HG02973 (cell line): Measurements from ENCODE around the gene C4orf51.

Experiments
- ATAC-seq: cut with Tn5 transposase; IDR thresholded peaks from one replicate; pipeline ENCODE4 v1.9.1; 2021; ENCODE audit warnings: moderate library complexity; ENCODE audit not compliant: unreplicated experiment

C4orf51 gene

GRCh38 chr4:145743641-145744040 is 63.7 kb downstream of the C4orf51 start:
- ATAC-seq, result no peak

- no peak for ATAC-seq
These were observed 75.9 kb downstream of the C4orf51 start for GRCh38 chr4:145755802-145756201.

- no peak for ATAC-seq
These were observed 76.3 kb downstream of the C4orf51 start for GRCh38 chr4:145756244-145756643.

GRCh38 chr4:145757188-145757587 is 77.2 kb downstream of the C4orf51 start:
- ATAC-seq, result no peak

GRCh38 chr4:145760176-145760575 is 80.2 kb downstream of the C4orf51 start:
- ATAC-seq, result no peak

- ATAC-seq, result no peak
These were observed 81.3 kb downstream of the C4orf51 start for GRCh38 chr4:145760961-145761929.

GRCh38 chr4:145762719-145763118 is 82.8 kb downstream of the C4orf51 start:
- no peak for ATAC-seq

GRCh38 chr4:145763399-145763798 is 83.5 kb downstream of the C4orf51 start:
- ATAC-seq, result no peak

- ATAC-seq, result no peak
These were observed 86.3 kb downstream of the C4orf51 start for GRCh38 chr4:145766273-145766672.

GRCh38 chr4:145769450-145770037 is 89.6 kb downstream of the C4orf51 start:
- no peak for ATAC-seq

GRCh38 chr4:145770124-145770523 is 90.2 kb downstream of the C4orf51 start:
- ATAC-seq, result no peak

- no peak for ATAC-seq
These were observed 92.4 kb downstream of the C4orf51 start for GRCh38 chr4:145772347-145772746.

- peak; percentile 98 for ATAC-seq
These were observed 93.8 kb downstream of the C4orf51 start for GRCh38 chr4:145773581-145774234.

GRCh38 chr4:145774473-145774872 is 94.5 kb downstream of the C4orf51 start:
- ATAC-seq, result no peak

- no peak for ATAC-seq
These were observed 95.5 kb downstream of the C4orf51 start for GRCh38 chr4:145775406-145775805.

GRCh38 chr4:145776208-145776607 is 96.3 kb downstream of the C4orf51 start:
- no peak for ATAC-seq

- ATAC-seq, result no peak
These were observed 99.4 kb downstream of the C4orf51 start for GRCh38 chr4:145779319-145779801.

- ATAC-seq, result no peak
These were observed 101.4 kb downstream of the C4orf51 start for GRCh38 chr4:145781351-145781750.
